ENCODE results near the gene LANCL2. TPM values are rescaled to one million over a fixed set of nuclear protein-coding genes. Genes with fewer than 3 reads are reported as not detected.

The LANCL2 gene
- total RNA-seq, 1 experiment from 2014 or later: 21.8 TPM

GRCh38 chr7:55452971-55453370 is 87.8 kb downstream of the LANCL2 start:
- H4K20me1 ChIP-seq (ENCODE audit: insufficient read depth): no peaks in the 10 kb centered on the region
- no peaks in the 10 kb centered on the region for H3K79me2 ChIP-seq (ENCODE audit: low read depth)
- no peaks in the 10 kb centered on the region for H3F3A ChIP-seq (ENCODE audit: insufficient read depth, low read depth)
- intact Hi-C loops (cut with micrococcal nuclease; ENCODE audit: unreplicated experiment): no loop called here
- no peak for DNase-seq
- no peaks in the 10 kb centered on the region for H3K4me1 ChIP-seq (replicated peaks; ENCODE audit: insufficient read depth)
- ChIA-PET CTCF (no interaction called here), POLR2A (ENCODE audit: unreplicated experiment) (interaction anchor here (0.6 kb wide), 2 partner anchors 32 to 188 kb away, joined by 3 to 9 read pairs; no protein-coding TSS in a partner anchor)
- TF ChIP-seq CTCF (conservative IDR thresholded peaks at IDR 0.05) (no peak), EZH2 (IDR thresholded peaks at IDR 0.05; ENCODE audit: low read depth) (no peak)
- H3K27me3 ChIP-seq (ENCODE audit: insufficient read depth, low read depth): no peaks in the 10 kb centered on the region
- H3K27ac ChIP-seq: no peak overlapping the region
- H3K4me2 ChIP-seq: no peak overlapping the region
- no peak overlapping the region for H3K4me3 ChIP-seq
- no peak overlapping the region for H2AFZ ChIP-seq
- peaks cover 3% of the 10 kb centered on the region; the same call in 1 of the 2 replicates for H3K36me3 ChIP-seq (ENCODE audit: low read depth)
- peaks cover 10% of the 10 kb centered on the region; the same call in 1 of the 2 replicates for H3K9me3 ChIP-seq (ENCODE audit: insufficient read depth, low read depth)
- no TSS peak for BruUV-seq (replicated peaks)
- no peaks in the 10 kb centered on the region for H3K9me2 ChIP-seq (ENCODE audit: insufficient read depth)

GRCh38 chr7:55457801-55458200 is 92.7 kb downstream of the LANCL2 start:
- Histone ChIP-seq H3K36me3 (ENCODE audit: low read depth) (peaks cover 14% of the 10 kb centered on the region), H2AFZ (no peak overlapping the region), H3K79me2 (ENCODE audit: low read depth) (no peaks in the 10 kb centered on the region), H3F3A (ENCODE audit: insufficient read depth, low read depth) (peaks cover 5% of the 10 kb centered on the region; the same call in 1 of the 2 replicates), H3K27me3 (ENCODE audit: insufficient read depth, low read depth) (no peaks in the 10 kb centered on the region), H3K9me2 (ENCODE audit: insufficient read depth) (no peaks in the 10 kb centered on the region), H4K20me1 (ENCODE audit: insufficient read depth) (no peaks in the 10 kb centered on the region), H3K4me3 (no peak overlapping the region), H3K4me2 (no peak overlapping the region), H3K9me3 (ENCODE audit: insufficient read depth, low read depth) (peaks cover 47% of the 10 kb centered on the region), H3K27ac (no peak overlapping the region), H3K4me1 (replicated peaks; ENCODE audit: insufficient read depth) (no peaks in the 10 kb centered on the region)
- TF ChIP-seq CTCF (conservative IDR thresholded peaks at IDR 0.05) (no peak), EZH2 (IDR thresholded peaks at IDR 0.05; ENCODE audit: low read depth) (no peak)
- BruUV-seq (replicated peaks): no TSS peak
- intact Hi-C loops (cut with micrococcal nuclease; ENCODE audit: unreplicated experiment): no loop called here
- no peak for DNase-seq
- ChIA-PET POLR2A (ENCODE audit: unreplicated experiment) (no interaction called here), CTCF (no interaction called here)

GRCh38 chr7:55458351-55458750 is 93.2 kb downstream of the LANCL2 start:
- Histone ChIP-seq H3K4me2 (no peak overlapping the region), H3F3A (ENCODE audit: insufficient read depth, low read depth) (peaks cover 5% of the 10 kb centered on the region; the same call in 1 of the 2 replicates), H3K4me3 (no peak overlapping the region), H3K4me1 (replicated peaks; ENCODE audit: insufficient read depth) (no peaks in the 10 kb centered on the region), H3K27ac (no peak overlapping the region), H3K9me3 (ENCODE audit: insufficient read depth, low read depth) (peaks cover 52% of the 10 kb centered on the region), H4K20me1 (ENCODE audit: insufficient read depth) (no peaks in the 10 kb centered on the region), H3K9me2 (ENCODE audit: insufficient read depth) (no peaks in the 10 kb centered on the region), H3K79me2 (ENCODE audit: low read depth) (no peaks in the 10 kb centered on the region), H3K36me3 (ENCODE audit: low read depth) (peaks cover 16% of the 10 kb centered on the region), H3K27me3 (ENCODE audit: insufficient read depth, low read depth) (no peaks in the 10 kb centered on the region), H2AFZ (no peak overlapping the region)
- no TSS peak for BruUV-seq (replicated peaks)
- ChIA-PET POLR2A (ENCODE audit: unreplicated experiment) (no interaction called here), CTCF (no interaction called here)
- TF ChIP-seq EZH2 (IDR thresholded peaks at IDR 0.05; ENCODE audit: low read depth): no peak
- no peak for TF ChIP-seq CTCF (conservative IDR thresholded peaks at IDR 0.05)
- DNase-seq: no peak
- intact Hi-C loops (cut with micrococcal nuclease; ENCODE audit: unreplicated experiment): no loop called here

Data from PC-9 (cell line).